Body of pancreas (tissue), 4 donors: ENCODE measurements around the gene LCE3D. TPM values are rescaled to one million over a fixed set of nuclear protein-coding genes. Genes with fewer than 3 reads are reported as not detected.

Experiments
- ATAC-seq: fragments of 150-250 bp; one replicate; pipeline ENCODE4 v1.9.1; 2016
- DNase-seq, 4 donors: peaks; one replicate each; pipeline ENCODE4 v3.0.0-alpha.2; 2019
- H3K27ac ChIP-seq, 4 donors: fragments of 200-600 bp; sonication (generic); 1 replicate in 3 of 4; 2 replicates in 1 of 4; pipeline versions ENCODE4 v1.5.1 to v1.6.1; 2016 to 2019; ENCODE audit warnings: mild to moderate bottlenecking in 1 of 4, mixed read lengths in 1 of 4, moderate library complexity in 1 of 4
- H3K27me3 ChIP-seq, 2 donors: fragments of 200-600 bp; sonication (generic); one replicate each; pipeline ENCODE4 v1.6.0; 2016; ENCODE audit warnings: mild to moderate bottlenecking in 1 of 2
- H3K36me3 ChIP-seq, 2 donors: fragments of 200-600 bp; sonication (generic); replicated peaks in 1 of 2; 2 replicates each; pipeline ENCODE4 v1.5.1; 2016; ENCODE audit warnings: low read depth in 2 of 2; ENCODE audit not compliant: insufficient read depth in 1 of 2
- H3K4me1 ChIP-seq: fragments of 200-600 bp; sonication (generic); one replicate; pipeline ENCODE4 v1.6.0; 2016
- H3K4me3 ChIP-seq, 2 donors: fragments of 200-600 bp; sonication (generic); 1 replicate in 1 of 2; 2 replicates in 1 of 2; pipeline ENCODE4 v1.5.1; 2016 to 2019
- H3K9me3 ChIP-seq, 3 donors: fragments of 200-600 bp; sonication (generic); 1 replicate in 2 of 3; 2 replicates in 1 of 3; pipeline ENCODE4 v1.5.1; 2016
- CTCF ChIP-seq, 7 experiments: fragments of 450-650 bp in 4 of 7; fragments of 200-600 bp in 3 of 7; sonication (generic) in 3 of 7; IDR thresholded peaks; one replicate each; pipeline ENCODE4 v1.5.1; 2016 to 2019; ENCODE audit warnings: antibody characterized with exemption in 7 of 7
- POLR2A ChIP-seq, 3 donors: fragments of 450-650 bp; IDR thresholded peaks; one replicate each; pipeline ENCODE4 v1.6.1; 2016; ENCODE audit warnings: antibody characterized with exemption in 3 of 3, mild to moderate bottlenecking in 2 of 3
- WGBS, 2 donors: methylation state at CpG; one replicate each; pipeline ENCODE4 v1.1.5; 2017; 5-methylcytosine and 5-hydroxymethylcytosine counted together
- intact Hi-C: fragments of 100-400 bp; cut with DNase I; formaldehyde crosslinking; loops from one replicate; pipeline ENCODE4 v1.15.1; 2023
- total RNA-seq, 2 donors: library from RNA; depleted of rRNA; stranded (reverse); fragments of >200 nt; gene quantifications; one replicate each; pipeline ENCODE4 v1.1.0, GENCODE V29; 2016

The LCE3D gene
- total RNA-seq, result not detected

- no peak for TF ChIP-seq POLR2A (IDR thresholded peaks at IDR 0.05)
- TF ChIP-seq CTCF (IDR thresholded peaks at IDR 0.05), result no peak
- Histone ChIP-seq H3K36me3 (no peaks in the 10 kb centered on the region), H3K9me3 (no peaks in the 10 kb centered on the region), H3K4me3 (no peak within 1 kb of the TSS), H3K4me1 (no peaks in the 10 kb centered on the region), H3K27ac (no peak within 1 kb of the TSS), H3K27me3 (no peaks in the 10 kb centered on the region)
- ATAC-seq, result no peak
- DNase-seq, result no peak
- WGBS, 2 donors, result 42 to 44% methylated on average over 4 of the region's 4 CpGs
- intact Hi-C loops, result no loop called here
These were observed at the start of gene LCE3D for GRCh38 chr1:152580433-152580832. Gene LCE3D, minus strand, starts transcription at chr1:152580516. Its CDS starts 580 bp downstream, at chr1:152579936.

GRCh38 chr1:152626744-152627143 is 46.4 kb upstream of the LCE3D start:
- Histone ChIP-seq H3K36me3 (no peaks in the 10 kb centered on the region), H3K27me3 (no peaks in the 10 kb centered on the region), H3K4me3 (no peak overlapping the region), H3K9me3 (peaks cover 0 to 8% (median 0%) of the 10 kb centered on the region in 3 donors), H3K27ac (no peak overlapping the region), H3K4me1 (no peaks in the 10 kb centered on the region)
- intact Hi-C loops, result no loop called here
- TF ChIP-seq POLR2A (IDR thresholded peaks at IDR 0.05) (no peak), CTCF (IDR thresholded peaks at IDR 0.05) (no peak)
- WGBS, 2 donors, result 29 to 46% methylated on average over 1 of the region's 1 CpG
- DNase-seq (no peak), ATAC-seq (no peak)

- Histone ChIP-seq H3K4me1 (no peaks in the 10 kb centered on the region), H3K4me3 (no peak overlapping the region), H3K36me3 (no peaks in the 10 kb centered on the region), H3K27ac (no peak overlapping the region), H3K27me3 (no peaks in the 10 kb centered on the region), H3K9me3 (peaks cover 0 to 15% (median 2%) of the 10 kb centered on the region in 3 donors)
- intact Hi-C loops, result no loop called here
- no peak for TF ChIP-seq CTCF (IDR thresholded peaks at IDR 0.05)
- TF ChIP-seq POLR2A (IDR thresholded peaks at IDR 0.05), result no peak
- ATAC-seq (no peak), DNase-seq (no peak)
- WGBS, 2 donors, result 23 to 28% methylated on average over 16 to 29 of the region's 29 CpGs
These were observed 43.0 kb upstream of the LCE3D start for GRCh38 chr1:152623203-152623844.

DNA sequence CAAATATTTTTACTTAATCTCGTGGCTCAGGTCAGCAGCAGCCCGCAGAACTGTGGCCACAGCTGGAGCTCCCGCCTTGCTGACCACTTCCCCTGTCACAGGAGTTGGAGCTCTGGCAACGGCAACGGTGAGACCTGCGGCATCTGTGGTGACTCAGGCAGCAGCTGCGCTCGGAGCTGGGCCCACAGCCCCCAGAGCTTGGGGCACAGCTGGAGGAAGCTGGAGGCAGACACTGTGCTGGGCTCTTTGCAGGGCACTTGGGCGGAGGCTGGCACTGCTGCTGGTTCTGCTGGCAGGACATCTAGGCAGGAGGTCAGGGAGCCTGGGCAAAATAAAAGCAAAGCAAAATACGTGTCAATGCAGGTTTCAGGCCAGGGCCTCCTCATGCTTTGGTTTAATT is 42.5 kb upstream of the LCE3D start, which contains the start of gene LCE3A:
Gene LCE3A (minus strand): TSS at position 301 of the 400 bp plus-strand sequence. CDS start 0 bp downstream, at position 301.
- Histone ChIP-seq H3K27ac (no peak within 1 kb of the TSS), H3K36me3 (no peaks in the 10 kb centered on the region), H3K4me3 (no peak within 1 kb of the TSS), H3K27me3 (no peaks in the 10 kb centered on the region), H3K9me3 (peaks cover 0 to 16% (median 2%) of the 10 kb centered on the region in 3 donors), H3K4me1 (no peaks in the 10 kb centered on the region)
- no peak for TF ChIP-seq POLR2A (IDR thresholded peaks at IDR 0.05)
- TF ChIP-seq CTCF (IDR thresholded peaks at IDR 0.05), result no peak
- ATAC-seq (no peak), DNase-seq (no peak)
- intact Hi-C loops, result no loop called here
- WGBS, 2 donors, result 50 to 64% methylated on average over 7 to 10 of the region's 10 CpGs

DNA sequence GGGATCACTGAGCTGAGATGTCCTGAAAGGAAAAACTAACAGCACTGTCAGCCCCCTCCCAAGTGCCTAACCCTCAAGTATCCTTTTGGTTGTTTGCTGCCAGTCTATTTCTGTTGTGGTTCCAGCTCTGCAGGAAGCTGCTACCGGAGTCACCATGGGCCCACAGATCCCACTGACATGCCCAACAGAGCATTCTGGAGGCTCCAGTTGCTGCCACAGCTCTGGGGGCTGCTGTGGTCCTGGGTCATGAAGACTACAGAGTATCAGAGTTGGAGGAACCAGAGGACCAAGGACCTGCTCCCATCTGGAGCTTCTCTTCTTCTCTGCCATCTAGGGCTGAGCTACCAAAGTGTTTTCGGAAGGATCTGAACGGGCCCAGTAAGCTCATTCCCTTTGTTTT is 41.7 kb upstream of the LCE3D start:
- H3K9me3 ChIP-seq, result peaks cover 0 to 16% (median 2%) of the 10 kb centered on the region in 3 donors
- no peak for TF ChIP-seq POLR2A (IDR thresholded peaks at IDR 0.05)
- TF ChIP-seq CTCF (IDR thresholded peaks at IDR 0.05), result no peak
- H3K36me3 ChIP-seq, result no peaks in the 10 kb centered on the region
- H3K4me3 ChIP-seq, result no peak overlapping the region
- ATAC-seq (no peak), DNase-seq (no peak)
- no peaks in the 10 kb centered on the region for H3K27me3 ChIP-seq
- 73 to 75% methylated on average over 3 of the region's 3 CpGs for WGBS, 2 donors
- intact Hi-C loops, result no loop called here
- no peaks in the 10 kb centered on the region for H3K4me1 ChIP-seq
- no peak overlapping the region for H3K27ac ChIP-seq
